DND-41 (cell line): ENCODE measurements around the gene BPIFB6.

ENCODE experiments used
- ATAC-seq: fragments of 200-7000 bp; cut with Tn5 transposase; 3 replicates; pipeline ENCODE4 v1.9.1; 2021; ENCODE audit warnings: low read depth; ENCODE audit not compliant: insufficient read depth
- DNase-seq: peaks from one replicate; pipeline ENCODE4 v3.0.0-alpha.2; 2020
- H2AFZ ChIP-seq: 2 replicates; pipeline ENCODE4 v1.6.0; 2012; ENCODE audit warnings: low read depth, low read length
- H3K27ac ChIP-seq: 2 replicates; pipeline ENCODE4 v1.5.1; 2012; ENCODE audit warnings: low read length, inconsistent platforms
- H3K27me3 ChIP-seq: fragments of 200-600 bp; sonication (generic); 2 replicates; pipeline ENCODE4 v1.6.0; 2012; ENCODE audit warnings: low read length, mild to moderate bottlenecking, inconsistent platforms; ENCODE audit not compliant: insufficient read depth, poor library complexity
- H3K36me3 ChIP-seq: 2 replicates; pipeline ENCODE4 v1.5.1; 2012; ENCODE audit warnings: low read length, inconsistent platforms; ENCODE audit not compliant: insufficient read depth
- H3K4me1 ChIP-seq: 2 replicates; pipeline ENCODE4 v1.5.1; 2012; ENCODE audit warnings: mild to moderate bottlenecking, low read length; ENCODE audit not compliant: insufficient read depth
- H3K4me2 ChIP-seq: 2 replicates; pipeline ENCODE4 v1.6.0; 2012; ENCODE audit warnings: mild to moderate bottlenecking, moderate library complexity, low read length, inconsistent platforms; ENCODE audit not compliant: insufficient read depth
- H3K4me3 ChIP-seq, 2 experiments: fragments of 200-600 bp in 1 of 2; shearing (Covaris generic) in 1 of 2; 2 replicates each; pipeline ENCODE4 v1.5.1; 2012 to 2016; ENCODE audit warnings: inconsistent platforms in 2 of 2, low read length in 2 of 2, mild to moderate bottlenecking in 2 of 2, low read depth in 1 of 2, moderate library complexity in 1 of 2
- H3K79me2 ChIP-seq: 2 replicates; pipeline ENCODE4 v1.6.0; 2012; ENCODE audit warnings: low read length, inconsistent platforms; ENCODE audit not compliant: insufficient read depth
- H3K9ac ChIP-seq: 2 replicates; pipeline ENCODE4 v1.6.0; 2012; ENCODE audit warnings: low read depth, mild to moderate bottlenecking, inconsistent platforms, low read length, moderate library complexity
- H3K9me3 ChIP-seq: 2 replicates; pipeline ENCODE4 v1.5.1; 2012; ENCODE audit warnings: low read length, moderate library complexity, mild to moderate bottlenecking, inconsistent platforms; ENCODE audit not compliant: insufficient read depth, severe bottlenecking
- H4K20me1 ChIP-seq: 2 replicates; pipeline ENCODE4 v1.6.0; 2012; ENCODE audit warnings: low read length; ENCODE audit not compliant: insufficient read depth
- EZH2 ChIP-seq: IDR thresholded peaks from 3 replicates; pipeline ENCODE4 v1.6.1; 2012; ENCODE audit warnings: borderline replicate concordance, low read depth, mild to moderate bottlenecking, moderate library complexity, low read length, inconsistent platforms; ENCODE audit not compliant: severe bottlenecking
- TF ChIP-seq, protein P1 (sequence below): IDR thresholded peaks from 2 replicates; pipeline ENCODE4 v1.5.1; 2012; ENCODE audit warnings: borderline replicate concordance, low read length, moderate library complexity, mild to moderate bottlenecking; ENCODE audit not compliant: poor library complexity, severe bottlenecking; ENCODE audit errors: extremely low read depth

The BPIFB6 gene

DNA sequence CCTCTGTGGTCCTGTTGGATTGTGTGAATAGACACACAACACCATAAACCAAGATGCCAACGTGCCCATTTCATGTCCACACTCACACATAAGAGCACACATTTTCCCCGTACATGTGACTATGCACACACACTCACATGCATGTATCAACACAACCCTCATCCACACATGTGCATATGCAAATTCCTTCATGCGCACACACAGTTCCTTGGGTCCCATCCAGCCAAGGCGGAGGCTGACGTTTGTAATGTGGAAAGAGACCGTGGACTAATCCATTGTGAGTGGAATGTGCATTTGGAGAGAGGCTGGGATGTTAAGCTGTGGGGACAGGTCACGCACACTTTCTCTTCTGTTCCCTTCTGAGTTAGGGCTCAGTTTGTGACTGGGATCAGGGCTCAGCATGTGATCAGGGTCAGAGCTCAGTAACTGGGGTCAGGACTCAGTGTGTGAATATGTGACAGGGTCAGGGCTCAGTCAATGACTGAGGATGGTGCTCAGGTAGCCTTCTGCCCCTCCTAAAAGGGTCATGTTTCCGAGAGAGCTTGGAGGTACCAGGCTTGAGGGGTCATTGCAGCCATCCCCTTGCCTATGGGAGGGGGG, 24.6 kb upstream of the BPIFB6 start:
- H3K27ac ChIP-seq: no peak overlapping the region
- H3K27me3 ChIP-seq: no peaks in the 10 kb centered on the region
- H3K36me3 ChIP-seq: no peaks in the 10 kb centered on the region
- no peak overlapping the region for H3K9ac ChIP-seq
- no peaks in the 10 kb centered on the region for H3K4me1 ChIP-seq
- H2AFZ ChIP-seq: no peak overlapping the region
- no peak overlapping the region for H3K4me2 ChIP-seq
- H4K20me1 ChIP-seq: no peaks in the 10 kb centered on the region
- H3K9me3 ChIP-seq: no peaks in the 10 kb centered on the region
- TF ChIP-seq EZH2: no peak
- TF ChIP-seq, protein P1, sequence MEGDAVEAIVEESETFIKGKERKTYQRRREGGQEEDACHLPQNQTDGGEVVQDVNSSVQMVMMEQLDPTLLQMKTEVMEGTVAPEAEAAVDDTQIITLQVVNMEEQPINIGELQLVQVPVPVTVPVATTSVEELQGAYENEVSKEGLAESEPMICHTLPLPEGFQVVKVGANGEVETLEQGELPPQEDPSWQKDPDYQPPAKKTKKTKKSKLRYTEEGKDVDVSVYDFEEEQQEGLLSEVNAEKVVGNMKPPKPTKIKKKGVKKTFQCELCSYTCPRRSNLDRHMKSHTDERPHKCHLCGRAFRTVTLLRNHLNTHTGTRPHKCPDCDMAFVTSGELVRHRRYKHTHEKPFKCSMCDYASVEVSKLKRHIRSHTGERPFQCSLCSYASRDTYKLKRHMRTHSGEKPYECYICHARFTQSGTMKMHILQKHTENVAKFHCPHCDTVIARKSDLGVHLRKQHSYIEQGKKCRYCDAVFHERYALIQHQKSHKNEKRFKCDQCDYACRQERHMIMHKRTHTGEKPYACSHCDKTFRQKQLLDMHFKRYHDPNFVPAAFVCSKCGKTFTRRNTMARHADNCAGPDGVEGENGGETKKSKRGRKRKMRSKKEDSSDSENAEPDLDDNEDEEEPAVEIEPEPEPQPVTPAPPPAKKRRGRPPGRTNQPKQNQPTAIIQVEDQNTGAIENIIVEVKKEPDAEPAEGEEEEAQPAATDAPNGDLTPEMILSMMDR: no peak
- H3K4me3 ChIP-seq: no peak overlapping the region
- no peaks in the 10 kb centered on the region for H3K79me2 ChIP-seq
- DNase-seq (no peak), ATAC-seq (no peak)

DNA sequence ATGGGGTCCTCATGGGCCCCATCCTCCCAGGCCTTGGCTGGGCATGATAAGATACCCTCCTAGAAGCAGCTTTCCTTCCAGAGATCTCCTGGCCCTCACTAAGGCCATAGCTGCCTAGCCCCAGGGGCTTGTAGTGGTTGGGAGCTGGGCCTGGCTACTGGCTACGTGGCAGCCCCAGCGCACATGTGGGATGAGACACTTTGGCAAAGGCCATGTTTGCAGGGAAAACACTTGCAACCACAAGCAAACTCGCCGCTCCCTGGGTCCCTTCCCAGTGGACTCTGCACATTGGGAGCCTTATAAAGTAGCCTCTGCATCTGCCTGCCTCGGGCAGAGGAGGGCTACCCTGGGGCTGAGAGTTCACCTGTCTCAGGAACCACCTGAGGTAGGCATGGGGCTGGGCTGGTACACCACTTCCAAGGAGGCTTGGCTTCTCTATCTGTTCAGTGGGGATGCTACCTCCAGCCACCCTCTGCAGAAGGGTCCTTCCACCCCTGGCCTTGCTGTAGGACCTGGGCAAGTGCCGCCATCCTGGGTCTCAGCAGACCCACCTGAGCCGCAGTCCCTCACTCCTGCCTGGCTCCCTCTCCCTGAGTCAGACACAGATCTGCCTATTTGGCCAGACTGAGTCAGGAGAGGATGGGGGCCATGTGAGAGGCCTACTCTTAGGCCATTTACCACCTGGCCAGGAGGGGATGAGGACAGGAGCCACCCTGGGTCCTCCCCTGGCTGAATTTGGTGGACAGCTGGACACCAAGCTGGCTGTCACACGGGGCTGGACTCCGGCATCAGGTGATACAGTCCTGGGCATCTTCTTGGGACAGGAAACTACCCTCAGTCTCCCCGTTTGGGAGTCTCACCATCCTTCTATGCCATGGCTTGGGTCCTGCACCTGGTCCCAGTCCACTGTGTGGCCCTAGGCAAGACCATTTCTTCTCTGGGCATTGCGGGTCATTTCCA, 23.8 kb upstream of the BPIFB6 start, which contains the start of gene BPIFB2:
BPIFB2 (plus strand) TSS at position 329 of the 960 bp plus-strand sequence. CDS start 871 bp downstream, outside the sequence.
- H3K4me1 ChIP-seq: no peaks in the 10 kb centered on the region
- H3K9ac ChIP-seq: no peak within 1 kb of the TSS
- H4K20me1 ChIP-seq: no peaks in the 10 kb centered on the region
- DNase-seq: no peak
- no peak for ATAC-seq
- H2AFZ ChIP-seq: no peak within 1 kb of the TSS
- no peaks in the 10 kb centered on the region for H3K36me3 ChIP-seq
- no peak within 1 kb of the TSS for H3K4me2 ChIP-seq
- H3K9me3 ChIP-seq: no peaks in the 10 kb centered on the region
- no peaks in the 10 kb centered on the region for H3K79me2 ChIP-seq
- H3K27me3 ChIP-seq: no peaks in the 10 kb centered on the region
- H3K4me3 ChIP-seq: no peak within 1 kb of the TSS
- H3K27ac ChIP-seq: no peak within 1 kb of the TSS
- no peak for TF ChIP-seq EZH2
- TF ChIP-seq, protein P1: no peak

DNA sequence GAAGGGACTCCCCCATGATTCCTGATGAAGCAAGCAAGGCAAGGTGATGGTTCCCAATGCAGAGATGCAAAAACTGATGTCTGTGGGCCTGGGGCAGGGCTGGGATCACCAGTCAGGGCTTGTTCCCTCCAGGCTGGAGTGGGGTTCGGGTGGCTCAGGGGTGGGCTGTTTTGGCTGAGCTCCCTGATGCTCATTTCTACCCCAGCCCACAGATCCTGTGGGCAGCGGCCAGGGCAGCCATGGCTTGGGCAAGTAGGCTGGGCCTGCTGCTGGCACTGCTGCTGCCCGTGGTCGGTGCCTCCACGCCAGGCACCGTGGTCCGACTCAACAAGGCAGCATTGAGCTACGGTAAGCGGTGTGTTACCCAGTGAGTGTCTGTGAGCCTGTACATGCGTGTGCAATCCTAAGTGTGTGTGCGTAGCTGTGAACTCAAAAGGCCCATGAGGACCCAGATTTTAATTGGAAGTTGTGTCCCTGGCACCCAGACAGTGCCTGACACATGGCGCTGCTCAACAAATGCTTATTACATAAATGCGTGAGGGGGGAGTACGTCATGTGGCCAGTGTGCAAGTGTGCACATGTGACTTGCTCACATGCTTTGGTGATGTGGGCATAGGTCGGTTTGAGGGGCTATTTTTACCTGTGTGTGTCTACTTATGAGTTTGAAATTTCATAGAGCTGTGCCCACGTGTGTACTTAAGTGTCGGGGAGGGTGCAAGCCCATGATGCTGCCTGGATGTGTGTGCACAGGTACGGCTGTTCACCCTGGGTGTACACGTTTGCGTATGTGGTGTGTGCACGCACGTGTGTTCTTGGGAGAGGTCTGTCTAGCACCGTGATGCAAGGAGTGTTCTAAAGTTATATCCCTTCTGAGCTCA, 22.9 kb upstream of the BPIFB6 start:
- Histone ChIP-seq H4K20me1 (no peaks in the 10 kb centered on the region), H2AFZ (no peak overlapping the region), H3K27me3 (no peaks in the 10 kb centered on the region), H3K9me3 (no peaks in the 10 kb centered on the region), H3K9ac (no peak overlapping the region), H3K36me3 (no peaks in the 10 kb centered on the region), H3K4me3 (no peak overlapping the region), H3K4me2 (no peak overlapping the region), H3K27ac (no peak overlapping the region), H3K79me2 (no peaks in the 10 kb centered on the region), H3K4me1 (no peaks in the 10 kb centered on the region)
- TF ChIP-seq, protein P1: no peak
- no peak for TF ChIP-seq EZH2
- ATAC-seq: no peak
- DNase-seq: no peak
